ENCODE measurements around the gene AKAP8L. TPM values are rescaled to one million over a fixed set of nuclear protein-coding genes. Genes with fewer than 3 reads are reported as not detected.

Gene AKAP8L
- polyA plus RNA-seq, 1 experiment, result 30.4 TPM

GRCh38 chr19:15439821-15440641, 21.2 kb upstream of the AKAP8L start:
- Histone ChIP-seq H3K4me3 (ENCODE audit: low read depth, low read length) (no peak overlapping the region), H3K27ac (ENCODE audit: low read depth, low read length) (no peak overlapping the region), H3K27me3 (ENCODE audit: control insufficient read depth, insufficient read depth, low read length) (no peaks in the 10 kb centered on the region), H3K9me3 (ENCODE audit: control insufficient read depth, insufficient read depth, low read length) (no peaks in the 10 kb centered on the region; the same call in 1 of the 2 replicates)
- CTCF ChIA-PET, result no interaction called here
- no peak for DNase-seq (ENCODE audit: low read depth, low spot score)
- TF ChIP-seq CTCF (IDR thresholded peaks at IDR 0.05; ENCODE audit: low read depth, low read length), result no peak
- POLR2A ChIA-PET, result interaction anchor here (1.7 kb wide), 1 partner anchor 21 kb away, joined by 5 read pairs; the partner anchor contains the start of gene AKAP8L

- TF ChIP-seq CTCF (IDR thresholded peaks at IDR 0.05; ENCODE audit: low read depth, low read length), result no peak
- H3K9me3 ChIP-seq (ENCODE audit: control insufficient read depth, insufficient read depth, low read length), result no peaks in the 10 kb centered on the region; the same call in 1 of the 2 replicates
- no peaks in the 10 kb centered on the region for H3K27me3 ChIP-seq (ENCODE audit: control insufficient read depth, insufficient read depth, low read length)
- no peak for DNase-seq (ENCODE audit: low read depth, low spot score)
- H3K27ac ChIP-seq (ENCODE audit: low read depth, low read length), result no peak overlapping the region
- no peak overlapping the region for H3K4me3 ChIP-seq (ENCODE audit: low read depth, low read length)
- CTCF ChIA-PET, result no interaction called here
- POLR2A ChIA-PET, result interaction anchor here (1.7 kb wide), 1 partner anchor 20 kb away, joined by 5 read pairs; the partner anchor contains the start of gene AKAP8L
These were observed 20.5 kb upstream of the AKAP8L start for GRCh38 chr19:15439078-15439799.

GRCh38 chr19:15438577-15438976, 19.8 kb upstream of the AKAP8L start:
- TF ChIP-seq CTCF (IDR thresholded peaks at IDR 0.05; ENCODE audit: low read depth, low read length), result no peak
- H3K27me3 ChIP-seq (ENCODE audit: control insufficient read depth, insufficient read depth, low read length), result no peaks in the 10 kb centered on the region
- no peak overlapping the region for H3K27ac ChIP-seq (ENCODE audit: low read depth, low read length)
- no peaks in the 10 kb centered on the region; the same call in 1 of the 2 replicates for H3K9me3 ChIP-seq (ENCODE audit: control insufficient read depth, insufficient read depth, low read length)
- H3K4me3 ChIP-seq (ENCODE audit: low read depth, low read length), result no peak overlapping the region
- ChIA-PET CTCF (interaction anchor here (0.6 to 1.6 kb wide), 2 partner anchors 9 to 18 kb away, joined by 3 to 11 read pairs; no protein-coding TSS in a partner anchor), POLR2A (interaction anchor here (1.7 to 1.9 kb wide), 3 partner anchors 13 to 20 kb away, joined by 5 to 7 read pairs (median 5); partner anchors contain the start of gene AKAP8L)
- DNase-seq (ENCODE audit: low read depth, low spot score), result no peak

- POLR2A ChIA-PET, result interaction anchor here (1.8 to 1.9 kb wide), 2 partner anchors 14 to 19 kb away, joined by 5 to 7 read pairs; partner anchors contain the start of gene AKAP8L
- no peak for TF ChIP-seq CTCF (IDR thresholded peaks at IDR 0.05; ENCODE audit: low read depth, low read length)
These were observed 19.3 kb upstream of the AKAP8L start for GRCh38 chr19:15438124-15438496.

More at GRCh38 chr19:15438124-15438496, 19.3 kb upstream of the AKAP8L start:
- no peak for DNase-seq (ENCODE audit: low read depth, low spot score)
- CTCF ChIA-PET, result interaction anchor here (0.6 to 1.6 kb wide), 4 partner anchors 10 to 346 kb away, joined by 3 to 11 read pairs (median 4); no protein-coding TSS in a partner anchor
- Histone ChIP-seq H3K27ac (ENCODE audit: low read depth, low read length) (peak overlapping the region; percentile 43), H3K4me3 (ENCODE audit: low read depth, low read length) (no peak overlapping the region), H3K27me3 (ENCODE audit: control insufficient read depth, insufficient read depth, low read length) (no peaks in the 10 kb centered on the region), H3K9me3 (ENCODE audit: control insufficient read depth, insufficient read depth, low read length) (no peaks in the 10 kb centered on the region; the same call in 1 of the 2 replicates)

All from AG04450 (cell line).